Cardiac muscle cell (in vitro differentiated cells and primary cell): Measurements from ENCODE around the gene OXNAD1. TPM values are rescaled to one million over a fixed set of nuclear protein-coding genes. Genes with fewer than 3 reads are reported as not detected.
A peak's percentile ranks its signal among the peaks of the same experiment; 100 is the strongest.

Source experiments
- DNase-seq, 2 donors: peaks; one replicate each; pipeline versions ENCODE4 v3.0.0 to v3.0.0-alpha.2; 2010 to 2017; ENCODE audit warnings: low read depth in 1 of 2, low spot score in 1 of 2
- H3K27ac ChIP-seq: fragments of 200-600 bp; sonication (generic); 2 replicates; pipeline ENCODE4 v1.5.1; 2016
- H3K27me3 ChIP-seq: fragments of 200-600 bp; sonication (generic); 2 replicates; pipeline ENCODE4 v1.6.0; 2016; ENCODE audit warnings: control low read depth
- H3K36me3 ChIP-seq: fragments of 200-600 bp; sonication (generic); 2 replicates; pipeline ENCODE4 v1.5.1; 2016; ENCODE audit warnings: control low read depth
- H3K4me1 ChIP-seq: fragments of 200-600 bp; sonication (generic); 2 replicates; pipeline ENCODE4 v1.8.1; 2017; ENCODE audit warnings: low read depth, mild to moderate bottlenecking, mixed run types
- H3K4me3 ChIP-seq: fragments of 200-600 bp; sonication (generic); 2 replicates; pipeline ENCODE4 v1.5.1; 2016; ENCODE audit warnings: mild to moderate bottlenecking
- H3K9me3 ChIP-seq: fragments of 200-600 bp; sonication (generic); 2 replicates; pipeline ENCODE4 v1.5.1; 2017; ENCODE audit warnings: low read depth, mild to moderate bottlenecking, control low read depth
- polyA plus RNA-seq: library from polyadenylated mRNA; unstranded; fragments of >200 nt; fragmentation: Nextera tagmentation; extraction: Ambion mirVana; gene quantifications from 2 replicates; pipeline ENCODE4 v1.2.1, GENCODE V29; 2016
- total RNA-seq: library from RNA; depleted of rRNA; stranded (reverse); fragments of >200 nt; gene quantifications from 2 replicates; pipeline ENCODE4 v1.2.3, GENCODE V29; 2016
- TF ChIP-seq, protein P1 (sequence below): IDR thresholded peaks from 2 replicates; pipeline ENCODE4 v1.5.1; 2012; ENCODE audit warnings: low read depth, mild to moderate bottlenecking, low read length

OXNAD1 gene
- total and polyA plus RNA-seq, 2 experiments from 2014 or later, result 33.6 to 33.7 TPM

- no peaks in the 10 kb centered on the region for H3K27me3 ChIP-seq
- no peaks in the 10 kb centered on the region for H3K9me3 ChIP-seq
- DNase-seq, result no peak
Observed at GRCh38 chr3:16325850-16326249, 60.8 kb downstream of the OXNAD1 start.

GRCh38 chr3:16326724-16327349 lies 61.8 kb downstream of the OXNAD1 start:
- DNase-seq, result no peak
- TF ChIP-seq, protein P1, sequence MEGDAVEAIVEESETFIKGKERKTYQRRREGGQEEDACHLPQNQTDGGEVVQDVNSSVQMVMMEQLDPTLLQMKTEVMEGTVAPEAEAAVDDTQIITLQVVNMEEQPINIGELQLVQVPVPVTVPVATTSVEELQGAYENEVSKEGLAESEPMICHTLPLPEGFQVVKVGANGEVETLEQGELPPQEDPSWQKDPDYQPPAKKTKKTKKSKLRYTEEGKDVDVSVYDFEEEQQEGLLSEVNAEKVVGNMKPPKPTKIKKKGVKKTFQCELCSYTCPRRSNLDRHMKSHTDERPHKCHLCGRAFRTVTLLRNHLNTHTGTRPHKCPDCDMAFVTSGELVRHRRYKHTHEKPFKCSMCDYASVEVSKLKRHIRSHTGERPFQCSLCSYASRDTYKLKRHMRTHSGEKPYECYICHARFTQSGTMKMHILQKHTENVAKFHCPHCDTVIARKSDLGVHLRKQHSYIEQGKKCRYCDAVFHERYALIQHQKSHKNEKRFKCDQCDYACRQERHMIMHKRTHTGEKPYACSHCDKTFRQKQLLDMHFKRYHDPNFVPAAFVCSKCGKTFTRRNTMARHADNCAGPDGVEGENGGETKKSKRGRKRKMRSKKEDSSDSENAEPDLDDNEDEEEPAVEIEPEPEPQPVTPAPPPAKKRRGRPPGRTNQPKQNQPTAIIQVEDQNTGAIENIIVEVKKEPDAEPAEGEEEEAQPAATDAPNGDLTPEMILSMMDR, result no peak
- Histone ChIP-seq H3K27ac (peak overlapping the region; percentile 25), H3K36me3 (no peaks in the 10 kb centered on the region), H3K4me1 (no peaks in the 10 kb centered on the region), H3K9me3 (no peaks in the 10 kb centered on the region), H3K27me3 (no peaks in the 10 kb centered on the region), H3K4me3 (no peak overlapping the region)

More at GRCh38 chr3:16325850-16326249, 60.8 kb downstream of the OXNAD1 start:
- Histone ChIP-seq H3K36me3 (peaks cover 4% of the 10 kb centered on the region), H3K4me3 (no peak overlapping the region), H3K4me1 (no peaks in the 10 kb centered on the region), H3K27ac (no peak overlapping the region)
- TF ChIP-seq, protein P1, result no peak

DNA sequence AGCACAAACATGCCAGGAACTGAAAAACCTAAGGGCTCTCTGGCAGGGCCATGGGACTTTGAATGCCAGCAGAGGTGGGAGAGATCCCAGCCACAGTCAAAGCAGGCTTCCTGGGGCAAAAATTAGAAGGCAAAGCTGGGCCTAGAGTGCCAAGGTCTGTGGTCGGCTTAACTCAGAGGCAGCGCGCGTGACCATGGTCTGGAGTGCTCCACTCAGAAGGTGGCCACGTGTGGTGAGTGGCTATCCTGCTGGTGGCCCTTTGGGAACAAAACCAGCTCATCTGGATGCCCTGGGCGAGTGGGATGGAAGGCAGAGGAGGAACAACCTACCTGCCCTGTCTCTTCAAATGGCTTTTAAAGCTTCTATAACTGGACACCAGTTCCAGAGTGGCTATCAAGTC lies 63.1 kb downstream of the OXNAD1 start:
- peaks cover 8% of the 10 kb centered on the region for H3K4me1 ChIP-seq
- DNase-seq, result no peak
- H3K27me3 ChIP-seq, result no peaks in the 10 kb centered on the region
- TF ChIP-seq, protein P1, result no peak
- no peaks in the 10 kb centered on the region for H3K9me3 ChIP-seq
- no peaks in the 10 kb centered on the region for H3K36me3 ChIP-seq
- H3K4me3 ChIP-seq, result no peak overlapping the region
- peak overlapping the region; percentile 23 for H3K27ac ChIP-seq

DNA sequence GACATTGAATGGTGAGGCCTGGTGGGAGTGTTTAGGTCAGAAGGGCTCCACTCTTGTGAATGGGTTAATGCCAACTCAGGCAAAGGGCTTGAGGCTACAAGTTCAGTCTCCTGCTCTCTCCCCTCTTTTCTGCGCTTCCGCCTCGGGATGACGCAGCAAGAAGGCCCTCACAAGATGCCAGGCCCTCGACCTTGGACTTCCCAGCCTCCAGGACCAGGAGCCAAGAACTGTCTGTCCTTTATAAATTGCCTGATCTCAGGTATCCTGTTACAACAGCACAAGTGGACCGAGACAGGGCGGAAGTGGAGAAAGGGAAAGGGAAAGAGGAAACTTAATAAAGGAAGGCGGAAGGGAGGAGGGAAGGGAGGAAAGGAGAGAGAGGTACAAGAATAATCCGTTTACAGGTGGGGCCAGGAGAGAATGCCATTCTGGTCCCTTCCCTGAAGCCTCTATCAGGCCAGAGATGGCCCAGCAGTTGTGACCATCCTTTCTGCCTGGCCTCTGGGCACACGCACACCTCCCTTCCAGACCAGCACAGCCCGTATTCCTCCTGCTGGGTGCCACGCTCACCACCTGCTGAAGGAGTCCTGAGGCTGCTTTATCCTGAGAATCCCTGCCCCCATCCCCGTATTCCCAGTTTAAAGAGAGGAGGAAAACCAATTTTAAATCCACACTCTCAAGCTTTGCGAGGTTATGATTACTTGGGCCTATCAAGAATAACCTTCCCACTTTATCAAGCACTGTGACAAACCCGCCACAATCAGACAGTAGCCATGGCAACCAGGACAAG lies 64.2 kb downstream of the OXNAD1 start:
- no peak for DNase-seq
- Histone ChIP-seq H3K4me1 (peaks cover 12% of the 10 kb centered on the region), H3K36me3 (no peaks in the 10 kb centered on the region), H3K27me3 (no peaks in the 10 kb centered on the region), H3K9me3 (no peaks in the 10 kb centered on the region), H3K4me3 (no peak overlapping the region), H3K27ac (peak overlapping the region; percentile 29)
- TF ChIP-seq, protein P1, result no peak

- H3K27ac ChIP-seq, result peak overlapping the region; percentile 29
- no peaks in the 10 kb centered on the region for H3K27me3 ChIP-seq
- no peaks in the 10 kb centered on the region for H3K9me3 ChIP-seq
- H3K4me3 ChIP-seq, result no peak overlapping the region
- H3K36me3 ChIP-seq, result no peaks in the 10 kb centered on the region
- H3K4me1 ChIP-seq, result peaks cover 12% of the 10 kb centered on the region
- no peak for DNase-seq
- TF ChIP-seq, protein P1, result no peak
Observed at GRCh38 chr3:16329826-16330129, 64.8 kb downstream of the OXNAD1 start.
